ENCODE measurements around the gene HMG20B. TPM values are rescaled to one million over a fixed set of nuclear protein-coding genes. Genes with fewer than 3 reads are reported as not detected.

HMG20B gene
- total RNA-seq, 1 donor from 2014 or later, result 9.4 TPM

DNA sequence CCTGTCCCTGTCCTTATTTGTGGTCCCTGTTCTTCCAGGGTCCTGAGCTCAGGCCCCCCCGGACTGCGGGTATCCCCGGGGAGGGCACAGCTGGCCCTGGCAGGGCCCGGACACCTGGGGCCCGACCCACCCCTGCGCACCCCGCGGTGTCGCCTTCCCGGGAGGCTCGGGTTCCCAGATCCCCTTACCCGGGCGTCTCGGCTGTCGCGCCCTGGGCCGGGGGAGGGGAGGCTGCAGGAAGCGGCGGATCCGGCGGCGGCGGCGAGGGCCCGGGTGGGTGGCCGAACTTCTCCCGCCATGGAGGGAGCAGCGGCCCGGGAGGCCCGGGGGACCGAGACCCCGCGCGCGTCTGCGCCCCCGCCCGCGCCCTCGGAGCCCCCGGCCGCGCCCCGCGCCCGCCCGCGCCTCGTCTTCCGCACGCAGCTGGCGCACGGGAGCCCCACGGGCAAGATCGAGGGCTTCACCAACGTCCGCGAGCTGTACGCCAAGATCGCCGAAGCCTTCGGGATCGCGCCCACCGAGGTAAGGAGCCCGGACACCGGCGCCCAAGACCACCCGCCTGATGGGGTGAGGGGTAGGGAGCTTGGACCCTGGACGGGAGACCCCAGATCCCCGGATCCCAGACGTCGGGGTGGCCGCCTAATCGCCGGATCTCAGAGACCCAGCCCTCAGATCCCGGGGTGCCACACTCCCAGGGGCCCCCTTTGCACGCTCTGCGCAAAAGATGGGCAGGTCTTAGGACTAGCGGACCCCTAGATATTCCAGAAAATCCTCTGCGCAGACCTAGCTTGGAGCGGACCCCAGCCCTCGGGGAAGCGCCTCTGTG is 12.8 kb downstream of the HMG20B start, which contains the start of gene GIPC3:
Gene GIPC3, plus strand, starts transcription at position 178 of the 826 bp plus-strand sequence. Its CDS starts 120 bp downstream, at position 298.
- no peak for DNase-seq

DNA sequence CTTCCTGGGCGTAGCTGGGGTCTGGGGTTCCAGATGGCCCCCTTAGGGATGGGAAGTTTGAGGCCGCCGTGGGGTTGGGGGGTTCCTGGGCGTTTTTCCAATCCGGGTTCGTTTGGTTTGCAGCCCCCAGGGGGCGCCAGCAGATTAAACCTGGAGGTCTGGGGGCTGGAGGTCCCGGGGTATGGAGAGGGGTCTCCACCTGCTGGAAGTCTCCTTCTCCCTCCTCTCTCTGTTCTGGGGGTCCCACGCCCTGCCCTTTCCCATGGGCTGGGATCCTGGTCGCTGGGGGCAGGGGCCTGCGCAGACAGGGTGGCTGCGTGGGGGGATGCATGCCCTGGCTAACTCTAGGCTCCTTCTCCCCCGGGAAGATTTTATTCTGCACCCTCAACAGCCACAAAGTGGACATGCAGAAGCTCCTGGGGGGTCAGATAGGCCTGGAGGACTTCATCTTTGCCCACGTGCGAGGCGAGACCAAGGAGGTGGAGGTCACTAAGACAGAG is 13.4 kb downstream of the HMG20B start:
- no peak for DNase-seq

DNA sequence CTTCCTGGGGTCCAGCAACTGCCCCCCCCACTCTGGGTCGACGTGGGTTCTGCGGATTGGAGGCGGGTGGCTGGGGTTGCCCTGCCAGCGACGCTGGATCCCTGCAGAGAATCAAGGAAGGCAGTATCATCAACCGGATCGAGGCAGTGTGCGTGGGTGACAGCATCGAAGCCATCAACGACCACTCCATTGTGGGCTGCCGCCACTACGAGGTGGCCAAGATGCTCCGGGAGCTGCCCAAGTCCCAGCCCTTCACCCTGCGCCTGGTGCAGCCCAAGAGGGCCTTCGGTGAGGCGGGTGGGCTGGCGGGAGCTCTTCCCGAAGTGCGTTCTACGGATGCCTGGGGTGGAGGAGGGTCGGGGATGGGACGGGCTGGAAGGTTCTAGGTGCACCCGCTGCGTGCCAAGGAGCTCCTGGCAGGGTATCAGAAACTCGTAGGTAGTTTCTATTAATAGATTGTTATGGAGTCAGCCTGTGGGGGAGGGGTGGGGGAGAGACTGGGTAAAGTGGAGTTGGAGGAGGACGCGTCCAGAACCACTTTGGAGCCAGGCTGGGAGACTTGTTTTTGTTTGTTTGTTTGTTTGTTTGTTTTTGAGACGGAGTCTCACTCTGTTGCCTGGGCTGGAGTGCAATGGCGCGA is 14.1 kb downstream of the HMG20B start:
- DNase-seq, result no peak

DNA sequence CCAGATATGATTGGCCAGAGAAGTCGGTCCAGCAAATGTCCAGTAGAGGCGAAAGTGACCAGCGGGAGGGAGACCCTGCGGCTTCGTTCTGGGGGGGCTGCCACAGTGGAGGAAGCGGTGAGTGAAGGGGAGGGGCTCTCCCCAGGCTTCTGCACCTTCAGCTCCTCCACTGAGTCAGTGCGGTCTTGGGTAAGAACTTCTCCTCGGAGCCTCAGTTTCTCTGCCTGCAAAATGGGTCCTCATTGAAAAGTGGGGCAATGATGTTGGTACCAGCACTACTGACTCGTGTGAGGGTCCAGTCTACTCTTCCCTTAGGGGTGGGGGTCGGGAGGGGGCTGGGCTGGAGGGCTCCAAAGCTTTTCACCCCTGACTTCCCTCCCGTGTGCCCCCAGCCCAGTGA is 16.7 kb downstream of the HMG20B start:
- no peak for DNase-seq

DNA sequence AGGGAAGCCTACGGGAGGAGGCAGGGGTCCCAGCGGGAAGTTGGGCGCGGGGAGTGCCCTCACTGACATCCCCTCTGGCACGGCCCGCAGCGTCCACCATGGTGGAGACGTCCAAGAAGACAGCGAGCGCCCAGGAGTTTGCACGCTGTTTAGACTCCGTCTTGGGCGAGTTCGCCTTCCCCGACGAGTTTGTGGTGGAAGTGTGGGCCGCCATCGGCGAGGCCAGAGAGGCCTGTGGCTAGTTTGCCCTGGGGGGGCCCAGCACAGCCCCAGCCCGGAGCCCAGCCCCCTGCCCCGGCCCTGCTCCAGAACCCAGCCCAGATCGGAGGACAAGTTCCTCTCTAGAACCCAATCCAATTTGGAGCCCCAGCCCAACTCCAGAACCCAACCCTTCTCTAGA is 17.2 kb downstream of the HMG20B start:
- DNase-seq, result no peak

DNA sequence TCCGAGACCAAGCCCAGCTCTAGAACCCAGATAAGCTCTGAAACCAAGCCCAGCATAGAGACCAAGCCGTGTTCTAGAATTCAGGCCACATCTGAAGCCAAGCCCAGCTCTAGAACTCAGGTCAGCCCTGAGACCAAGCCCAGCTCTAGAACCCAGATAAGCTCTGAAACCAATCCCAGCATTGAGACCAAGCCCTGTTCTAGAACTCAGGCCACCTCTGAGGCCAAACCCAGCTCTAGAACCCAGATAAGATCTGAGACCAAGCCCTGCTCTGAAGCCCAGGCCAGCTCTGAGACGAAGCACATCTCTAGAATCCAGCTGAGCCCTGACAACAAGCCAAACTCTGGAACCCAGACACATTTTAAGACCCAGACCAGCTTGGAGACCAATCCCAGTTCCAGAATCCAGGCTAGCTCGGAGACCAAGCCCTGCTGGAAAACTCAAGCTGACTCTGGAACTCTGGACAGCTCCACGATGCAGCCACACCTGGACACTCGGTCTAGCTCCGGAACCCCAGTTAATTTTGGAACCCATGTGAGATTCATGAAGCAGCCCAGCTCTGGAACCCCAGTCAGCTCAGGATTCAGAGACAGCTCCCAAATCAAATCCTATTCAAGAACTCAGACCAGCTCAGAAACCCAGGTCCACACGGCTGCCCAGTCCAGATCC is 18.4 kb downstream of the HMG20B start:
- no peak for DNase-seq

DNA sequence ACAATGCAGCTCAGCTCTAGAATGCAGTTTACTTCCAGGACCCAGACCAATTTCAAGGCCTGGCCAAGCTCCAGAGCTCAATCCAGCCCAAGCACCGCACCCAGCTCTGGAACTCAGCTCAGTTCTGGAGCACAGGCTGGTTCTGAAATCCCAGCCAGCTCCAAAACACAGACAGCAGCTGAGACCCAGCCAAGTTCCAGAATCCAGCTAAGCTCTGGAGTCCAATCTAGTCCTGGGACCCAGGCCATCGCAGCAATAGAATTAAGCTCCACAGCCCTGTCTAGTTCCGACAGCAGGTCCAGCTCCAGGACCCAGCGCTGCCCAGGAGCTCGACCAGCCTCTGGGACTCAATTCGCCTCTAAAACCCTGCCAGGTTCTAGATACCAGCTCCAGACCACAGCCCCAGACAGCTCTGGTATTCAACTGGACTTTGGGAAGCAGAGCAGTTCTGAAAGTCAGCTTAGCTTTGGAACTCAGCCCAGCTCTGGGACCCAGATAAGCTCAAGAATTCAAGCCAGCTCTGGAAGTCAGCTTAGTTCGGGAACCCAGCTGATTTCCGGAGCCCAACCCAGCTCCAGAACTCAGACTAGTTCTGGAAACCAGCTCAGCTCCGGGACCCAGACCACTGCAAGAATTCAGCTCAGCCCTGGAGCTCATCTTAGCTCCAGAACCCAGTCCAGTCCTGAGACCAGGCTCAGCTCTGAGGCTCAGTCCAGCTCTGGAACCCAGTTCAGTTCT is 19.3 kb downstream of the HMG20B start:
- no peak for DNase-seq

DNA sequence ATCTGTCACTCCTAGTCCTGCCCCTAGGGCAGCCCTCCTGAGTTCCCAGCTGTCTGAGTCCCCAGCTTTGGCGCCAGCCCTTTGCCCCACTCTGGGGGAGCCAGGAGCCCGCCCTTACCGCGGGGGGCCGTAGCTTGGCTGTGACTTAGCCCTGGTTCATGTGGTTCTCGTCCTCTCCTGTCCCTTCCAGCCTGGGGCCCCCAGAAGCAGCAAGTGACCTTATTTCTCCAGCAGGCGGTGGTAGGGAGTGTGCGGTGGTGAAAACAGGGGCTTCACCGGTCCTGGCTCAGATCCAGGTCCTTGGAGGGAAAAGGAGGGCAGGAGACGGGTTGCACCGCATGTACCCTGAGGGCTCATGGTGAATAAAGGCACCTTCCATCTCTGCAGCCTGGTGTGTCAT is 20.4 kb downstream of the HMG20B start:
- no peak for DNase-seq

DNA sequence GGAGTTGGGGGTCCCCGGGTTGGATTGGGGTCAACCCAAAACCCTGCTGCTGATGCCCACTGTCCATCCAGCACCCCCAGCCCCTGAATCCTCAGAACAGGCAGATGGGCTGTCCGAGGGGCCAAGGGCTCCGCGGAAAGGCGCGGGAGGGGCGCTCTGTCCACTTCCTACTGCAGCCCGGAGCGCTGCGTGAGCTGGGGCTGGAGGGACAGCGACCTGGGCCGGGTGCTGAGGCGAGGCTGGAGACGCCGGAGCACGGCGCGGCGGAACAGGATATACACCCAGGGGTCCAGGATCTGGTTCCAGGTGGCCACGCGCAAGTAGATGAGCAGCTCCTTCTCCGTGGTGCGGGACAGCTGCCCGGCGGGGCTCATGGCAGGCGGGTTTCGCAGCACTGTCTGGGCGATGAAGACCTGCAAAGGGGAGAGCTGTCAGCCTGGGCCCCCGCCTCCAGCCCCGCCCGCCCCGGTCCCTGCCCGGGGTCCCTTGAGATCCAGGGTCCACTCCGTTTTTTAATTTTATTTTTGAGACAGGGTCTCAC is 22.8 kb downstream of the HMG20B start:
- DNase-seq, result no peak

DNA sequence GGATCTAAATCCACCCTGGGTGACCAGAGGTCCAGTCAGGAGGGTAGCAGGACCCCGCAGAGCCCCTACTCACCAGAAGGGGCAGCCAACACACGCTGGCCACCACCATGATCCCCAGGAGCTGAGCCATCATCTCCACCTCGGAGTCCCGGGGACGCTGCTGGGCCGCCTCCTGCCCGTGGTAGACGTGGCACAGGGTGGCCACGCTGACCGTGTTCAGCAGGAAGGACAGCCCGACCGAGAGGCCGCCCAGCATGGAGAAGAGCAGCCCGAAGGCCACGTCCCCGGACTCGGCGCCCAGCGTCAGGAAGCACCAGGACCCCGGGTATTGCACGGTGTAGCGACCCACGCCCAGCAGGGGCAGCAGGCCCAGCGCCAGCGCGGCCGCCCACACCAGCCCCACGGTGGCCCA is 27.0 kb downstream of the HMG20B start:
- DNase-seq, result no peak

DNA sequence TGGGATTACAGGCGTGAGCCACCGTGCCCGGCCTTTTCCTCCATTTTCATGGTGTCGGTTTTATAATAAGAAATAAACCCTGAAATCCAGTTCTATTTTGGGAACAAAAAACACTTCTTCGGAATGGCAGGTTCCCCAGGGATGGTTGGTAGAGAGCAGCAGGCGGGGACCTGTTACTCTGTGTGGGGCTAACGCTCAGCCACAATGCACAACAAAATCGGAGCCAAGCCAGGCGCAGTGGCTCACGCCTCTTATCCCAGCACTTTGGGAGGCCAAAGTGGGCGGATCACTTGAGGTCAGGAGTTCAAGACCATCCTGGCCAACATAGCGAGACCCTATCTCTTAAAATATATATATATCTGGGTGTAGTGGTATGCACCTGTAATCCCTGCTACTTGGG is 28.3 kb downstream of the HMG20B start:
- DNase-seq, result no peak

DNA sequence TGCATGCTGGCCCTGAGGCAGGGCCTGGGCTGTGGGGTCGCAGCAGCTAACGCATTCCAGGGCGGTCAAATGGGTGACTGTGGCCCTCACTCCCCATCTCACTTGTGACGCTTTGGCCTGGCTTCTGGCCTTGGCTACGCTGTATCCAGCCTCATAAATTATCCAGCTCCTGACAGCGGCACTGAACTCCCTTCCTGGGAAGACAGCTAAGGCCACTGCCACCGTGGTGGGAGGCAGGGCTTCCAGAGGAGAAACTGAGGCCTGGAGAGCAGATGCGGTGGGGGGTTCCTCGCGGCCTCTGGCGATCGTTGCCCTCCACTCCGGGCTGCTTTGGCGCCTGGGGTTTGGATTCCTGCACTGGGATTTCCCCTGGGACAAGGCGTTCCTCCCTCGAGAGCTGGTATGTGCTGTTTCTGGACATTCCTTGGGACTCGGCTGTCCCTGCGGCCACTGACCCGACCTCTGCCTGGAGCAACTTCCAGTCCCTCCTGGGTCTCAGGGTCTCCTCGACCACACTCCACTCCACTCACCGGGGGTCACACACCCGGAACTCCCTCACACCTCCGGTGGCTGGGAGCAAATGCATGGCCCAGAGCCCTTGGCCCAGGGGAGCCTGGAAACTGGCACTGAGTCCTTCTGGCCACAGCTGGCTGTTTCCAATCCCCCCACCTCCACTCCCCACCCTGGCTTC is 30.5 kb downstream of the HMG20B start:
- no peak for DNase-seq

DNA sequence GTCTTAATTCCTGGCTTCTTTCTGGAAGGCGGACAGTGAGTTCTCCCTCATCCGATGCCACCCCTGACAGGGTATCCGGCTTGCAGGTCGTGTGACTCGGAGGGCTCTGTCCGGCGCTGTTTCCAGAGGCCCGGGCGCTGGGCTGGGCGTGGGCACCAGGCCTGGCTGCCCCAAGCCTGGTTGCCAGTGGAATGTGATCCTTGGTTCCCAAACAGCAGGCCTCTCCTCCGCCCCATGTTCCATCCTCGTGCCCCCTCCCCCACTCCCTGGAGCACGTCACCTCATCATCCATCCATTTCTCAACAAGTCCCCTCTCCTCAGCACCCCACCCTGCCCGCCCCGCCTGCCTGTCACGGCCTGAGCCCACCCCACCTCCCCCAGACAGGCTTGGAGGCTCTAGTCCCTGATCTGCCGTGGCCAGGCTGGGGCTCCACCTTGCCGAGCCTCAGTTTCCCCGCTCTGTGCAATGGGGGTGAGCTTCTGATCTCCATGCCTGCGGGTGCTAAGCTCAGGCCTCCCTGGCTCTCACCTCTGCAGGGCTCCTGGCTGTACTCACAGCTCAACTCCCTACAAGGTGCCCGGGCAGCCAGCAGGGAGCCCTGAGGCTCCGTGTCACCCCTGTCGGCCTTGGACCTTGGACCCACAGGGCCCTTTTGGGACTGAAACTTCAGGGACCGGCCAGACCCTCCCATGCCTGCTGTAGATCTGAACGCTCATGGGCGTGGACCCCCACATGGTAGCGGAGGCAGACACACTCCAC is 31.7 kb downstream of the HMG20B start:
- no peak for DNase-seq

DNA sequence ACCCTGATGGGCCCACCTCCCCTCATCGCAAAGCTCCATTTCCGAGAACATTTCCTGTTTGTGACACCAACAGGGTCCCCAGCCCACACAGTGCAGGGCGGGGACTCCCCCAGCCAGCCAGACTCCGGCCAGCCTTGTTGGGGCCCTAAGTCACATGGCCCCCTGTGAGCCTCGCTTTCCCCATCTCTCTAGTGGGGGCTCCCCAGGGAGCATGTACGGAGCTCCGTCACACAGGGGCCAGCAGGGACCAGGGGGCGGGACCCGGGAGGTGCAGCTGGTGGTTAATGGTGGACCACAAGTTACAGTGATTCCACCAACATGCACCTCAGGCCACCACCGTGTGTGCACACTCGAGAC is 32.2 kb downstream of the HMG20B start:
- DNase-seq, result no peak

DNA sequence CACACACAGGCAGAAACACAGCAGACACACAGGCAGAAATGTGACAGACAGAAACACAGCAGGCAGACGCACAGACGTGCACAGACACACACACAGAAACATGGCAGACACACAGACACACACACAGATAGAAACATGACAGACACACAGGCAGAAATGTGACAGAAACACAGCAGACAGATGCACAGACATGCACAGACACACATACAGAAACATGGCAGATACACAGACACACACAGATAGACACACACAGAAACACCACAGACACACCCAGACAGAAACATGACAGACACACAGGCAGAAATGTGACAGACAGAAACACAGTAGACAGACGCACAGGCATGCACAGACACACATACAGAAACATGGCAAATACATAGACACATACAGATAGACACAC is 32.6 kb downstream of the HMG20B start:
- DNase-seq, result no peak

DNA sequence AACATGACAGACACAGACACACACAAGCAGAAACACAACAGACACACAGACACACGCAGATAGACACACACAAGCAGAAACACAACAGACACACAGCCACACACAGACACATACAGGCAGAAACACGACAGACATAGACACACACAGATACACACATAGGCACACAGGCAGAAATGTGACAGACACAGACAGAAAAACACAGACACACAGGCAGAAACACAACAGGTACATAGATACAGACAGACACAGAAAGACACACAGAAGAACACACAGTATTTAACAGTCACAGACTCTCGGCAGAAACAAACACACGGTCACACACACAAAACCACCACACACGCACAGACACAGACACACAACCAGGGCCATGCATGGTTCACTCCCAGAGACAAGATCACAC is 33.0 kb downstream of the HMG20B start:
- DNase-seq, result no peak

DNA sequence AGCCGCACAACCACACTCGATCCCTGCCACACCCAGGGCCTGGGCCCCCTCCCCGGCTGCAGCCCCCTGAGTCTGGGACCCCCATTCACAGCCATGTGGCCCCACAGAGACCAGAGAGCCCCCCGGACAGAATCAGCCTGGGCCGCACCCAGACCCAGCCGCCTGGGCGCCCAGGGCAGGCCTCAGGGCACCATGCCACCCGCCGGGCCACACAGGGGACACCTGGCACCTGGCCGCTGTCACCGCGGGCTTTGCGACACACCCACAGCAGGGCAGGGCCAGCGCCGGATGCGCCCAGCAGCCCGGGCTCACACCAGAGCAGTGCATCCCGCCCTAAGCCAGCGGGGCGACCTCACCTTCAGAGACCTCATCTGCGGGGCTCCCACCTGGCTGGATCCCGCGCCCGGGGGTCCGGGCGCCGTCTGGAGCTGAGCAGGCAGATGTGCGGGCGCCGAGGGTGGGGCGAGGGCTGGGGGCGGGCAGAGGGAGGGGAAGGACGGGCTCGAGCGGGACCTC is 33.5 kb downstream of the HMG20B start:
- DNase-seq, result no peak

DNA sequence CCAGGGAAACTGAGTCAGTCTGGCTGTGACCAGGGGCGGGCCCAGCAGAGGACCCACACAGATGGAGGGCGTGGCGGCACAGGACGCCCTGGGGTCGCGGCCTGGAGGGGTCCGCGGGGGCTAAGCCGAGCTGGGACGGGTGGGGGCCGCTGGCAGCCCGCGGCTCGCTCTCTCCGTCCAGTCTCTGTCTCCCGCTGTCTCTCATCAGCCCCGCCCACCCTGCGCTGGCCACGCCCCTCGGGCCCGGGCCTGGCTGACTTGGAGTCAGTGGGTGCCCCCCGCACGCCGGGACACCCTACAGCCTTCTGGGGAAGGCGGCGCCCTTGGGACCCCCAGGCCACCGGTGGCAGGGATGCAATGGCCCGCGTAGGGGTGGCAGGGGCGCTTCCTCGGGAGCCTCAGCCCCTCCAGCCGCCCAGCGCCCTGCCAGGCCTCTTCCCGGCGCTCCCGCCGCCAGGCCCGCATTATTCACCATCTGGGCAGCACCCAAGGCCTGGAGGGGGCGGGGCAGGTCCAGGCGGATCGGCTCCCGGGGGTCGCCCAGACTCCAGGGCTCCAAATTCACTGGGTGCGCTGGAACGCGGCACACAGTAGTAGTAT is 34.0 kb downstream of the HMG20B start, which contains the start of gene TBXA2R:
Gene TBXA2R, minus strand, starts transcription at position 186 of the 600 bp plus-strand sequence. CDS start 6,241 bp downstream, outside the sequence.
- no peak for DNase-seq

DNA sequence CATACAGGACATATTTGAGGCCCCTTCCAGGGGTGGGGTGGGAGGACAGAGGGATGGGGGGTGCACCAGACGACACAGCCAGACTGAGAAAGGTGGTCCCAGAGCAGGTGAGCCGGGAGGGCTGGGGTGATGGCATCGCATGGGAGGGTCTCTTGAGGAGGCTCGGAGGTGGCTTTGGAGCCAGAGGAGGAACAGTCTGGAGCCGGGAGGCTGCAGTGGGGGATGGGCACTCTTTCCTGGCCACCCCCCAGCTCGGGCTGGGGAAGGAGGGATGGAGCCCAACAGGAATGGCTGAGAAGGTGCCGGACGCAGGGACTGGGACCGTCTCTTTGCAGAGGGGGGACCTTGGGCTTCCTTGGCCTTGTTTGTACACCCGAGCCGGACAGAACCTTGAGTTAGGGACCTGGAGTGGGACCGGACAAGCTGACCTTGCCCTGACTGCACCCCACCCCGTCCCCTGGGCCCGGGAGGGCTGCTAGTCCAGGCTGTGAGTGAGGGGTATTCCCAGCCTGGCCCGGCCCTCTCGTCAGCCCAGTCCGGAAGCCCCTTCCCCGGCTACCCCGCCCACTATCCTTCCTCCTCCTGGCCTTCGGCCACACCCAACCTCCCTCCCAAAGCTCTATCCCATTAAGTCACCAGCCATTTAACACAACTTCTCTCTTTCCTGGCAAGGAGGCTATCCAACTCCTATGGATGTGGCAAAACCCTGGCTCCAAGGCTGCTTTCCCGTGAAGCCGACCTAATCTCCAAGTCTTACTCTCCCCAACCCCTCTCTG is 34.7 kb downstream of the HMG20B start:
- DNase-seq, result no peak

Data from occipital lobe (tissue), 2 donors.